Right ventricle myocardium inferior (tissue), 1 donor: ENCODE results near the gene PTPRJ. TPM values are rescaled to one million over a fixed set of nuclear protein-coding genes. Genes with fewer than 3 reads are reported as not detected.

ENCODE experiments used
- ATAC-seq: fragments of 200-7000 bp; cut with Tn5 transposase; one replicate; pipeline ENCODE4 v1.9.1; 2020; ENCODE audit warnings: mild to moderate bottlenecking, moderate library complexity
- DNase-seq: peaks from one replicate; pipeline ENCODE4 v3.0.0; 2021; ENCODE audit errors: missing footprints
- intact Hi-C: fragments of 100-400 bp; cut with DNase I; formaldehyde crosslinking; loops from one replicate; pipeline ENCODE4 v1.11.0; 2022
- total RNA-seq: library from RNA; stranded (reverse); fragmentation: NEBNext Ultra II Directional; extraction: Animal tissue kit (Norgen Biotek cat#: 25700); gene quantifications from one replicate; pipeline ENCODE4 v1.2.1, GENCODE V29; 2021
- donor health status: DM: no; HTN: yes; CAD: no; lungs with severe emphysema.

The PTPRJ gene
- total RNA-seq, 1 donor from 2014 or later, result 7.2 TPM

DNA sequence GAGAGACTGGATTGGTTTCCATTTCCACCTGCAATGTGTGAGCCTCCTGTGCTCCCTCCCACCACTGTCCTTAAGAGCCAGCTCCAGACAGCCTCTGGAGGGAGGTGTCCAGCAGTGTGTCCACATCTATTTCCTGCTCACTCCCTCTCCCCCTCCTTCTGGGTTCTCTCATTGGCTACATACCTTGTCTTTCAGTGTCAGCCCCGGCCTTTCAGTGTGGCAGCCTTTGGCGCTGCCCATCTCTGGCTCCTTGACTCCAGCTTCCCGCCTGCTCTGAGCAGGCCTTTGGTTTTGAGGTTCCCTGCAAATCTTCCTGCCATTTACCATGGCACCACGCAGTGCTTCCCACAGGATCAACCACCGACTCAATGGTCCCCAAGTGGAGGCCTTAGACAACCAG lies 19.0 kb upstream of the PTPRJ start:
- no peak for ATAC-seq
- intact Hi-C loops, result no loop called here
- no peak for DNase-seq

DNA sequence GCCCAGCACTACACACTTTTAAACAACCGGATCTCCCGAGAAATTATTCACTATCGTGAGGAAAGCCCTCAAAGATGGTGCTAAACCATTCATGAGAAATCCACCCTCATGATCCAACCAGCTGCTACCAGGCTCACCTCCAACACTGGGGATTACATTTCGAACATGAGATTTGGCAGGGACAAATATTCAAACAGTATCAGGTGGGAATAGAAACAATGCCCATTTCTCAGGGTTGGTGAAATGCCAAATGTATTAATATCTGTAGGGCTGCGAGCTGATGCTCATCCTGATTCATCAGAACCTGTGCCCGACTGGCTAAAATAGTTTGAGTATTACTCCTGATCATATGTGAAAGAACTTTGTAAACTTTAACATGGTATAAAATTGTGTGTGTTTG lies 15.8 kb upstream of the PTPRJ start:
- DNase-seq, result no peak
- intact Hi-C loops, result no loop called here
- ATAC-seq, result no peak

DNA sequence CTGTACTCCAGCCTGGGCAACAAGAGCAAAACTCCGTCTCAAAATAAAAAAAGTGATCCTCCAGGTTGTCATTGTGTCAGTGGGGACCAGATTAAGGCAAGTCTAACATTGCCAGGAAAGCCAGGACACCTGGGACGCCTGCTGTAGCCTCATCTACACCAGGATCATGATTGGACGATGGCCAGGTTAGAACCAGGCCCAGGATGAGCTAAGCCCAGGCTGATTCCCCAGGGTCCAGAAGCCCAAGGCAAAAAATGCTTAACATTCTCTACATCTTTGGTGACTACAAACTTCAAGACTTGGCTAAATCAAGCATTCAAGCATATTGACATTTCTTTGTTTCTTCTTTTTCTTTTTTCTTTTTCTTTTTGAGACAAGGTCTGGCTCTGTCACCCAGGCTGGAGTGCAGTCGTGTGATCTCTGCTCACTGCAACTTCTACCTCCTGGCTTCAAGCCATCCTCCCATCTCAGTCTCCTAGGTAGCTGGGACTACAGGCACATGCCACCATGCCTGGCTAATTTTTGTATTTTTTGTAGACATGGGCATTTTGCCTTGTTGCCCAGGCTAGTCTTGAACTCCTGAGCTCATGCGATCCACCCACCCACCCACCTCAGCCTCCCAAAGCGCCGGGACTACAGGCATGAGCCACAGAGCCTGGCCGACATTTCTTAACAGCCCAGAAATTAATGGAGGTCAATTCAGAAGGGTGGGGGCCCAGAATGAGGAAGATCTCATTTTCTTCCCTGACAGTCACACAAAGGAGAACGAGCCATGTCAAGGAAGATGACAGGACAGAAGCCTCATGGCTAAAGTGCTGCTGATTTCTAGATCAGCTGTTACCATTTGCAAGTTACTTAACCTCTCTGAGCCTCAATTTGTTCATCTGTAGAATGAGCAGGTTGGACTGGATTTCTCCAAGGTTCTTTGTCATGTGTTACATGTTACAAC lies 12.5 kb upstream of the PTPRJ start:
- ATAC-seq, result no peak
- no peak for DNase-seq
- intact Hi-C loops, result no loop called here

DNA sequence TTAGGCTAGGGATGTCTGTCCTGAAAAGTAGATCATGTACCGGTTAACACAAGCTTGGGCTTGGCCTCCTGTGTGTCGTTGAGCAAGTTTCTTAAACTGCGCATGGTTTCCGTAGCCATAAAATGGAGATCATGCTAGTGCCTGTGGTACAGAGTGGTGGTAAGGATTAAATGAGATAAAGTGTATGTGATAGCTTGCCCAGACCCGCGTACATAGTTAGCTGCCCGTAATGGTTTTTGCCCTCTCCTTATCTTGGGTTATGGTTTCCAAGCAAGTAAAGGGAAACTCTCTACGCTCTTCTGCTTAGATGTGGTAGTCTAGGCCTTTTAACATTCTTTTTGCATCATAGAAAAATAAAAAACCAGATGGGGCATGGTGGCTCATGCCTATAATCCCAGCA lies 11.0 kb upstream of the PTPRJ start:
- DNase-seq (no peak), ATAC-seq (no peak)
- intact Hi-C loops, result no loop called here

DNA sequence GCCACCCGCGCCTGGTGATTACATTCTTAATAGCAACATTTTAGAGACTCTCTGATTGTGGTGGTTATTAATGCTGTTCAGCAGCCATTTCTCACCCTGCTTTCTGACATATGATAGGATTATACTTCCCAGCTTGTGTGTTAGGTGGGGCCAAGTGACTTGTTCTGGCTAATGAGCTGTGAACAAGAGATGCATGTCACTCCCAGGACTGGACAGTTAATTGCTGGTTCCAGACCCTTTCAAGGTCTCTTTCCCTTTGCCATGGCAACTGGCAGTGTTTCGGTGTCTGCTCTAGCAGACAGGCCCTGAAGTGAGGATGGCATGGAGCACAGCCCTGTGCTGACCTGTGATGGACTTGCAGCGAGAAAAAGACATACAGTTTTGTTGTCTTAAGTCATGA lies 8.9 kb upstream of the PTPRJ start:
- intact Hi-C loops, result no loop called here
- ATAC-seq (no peak), DNase-seq (no peak)

DNA sequence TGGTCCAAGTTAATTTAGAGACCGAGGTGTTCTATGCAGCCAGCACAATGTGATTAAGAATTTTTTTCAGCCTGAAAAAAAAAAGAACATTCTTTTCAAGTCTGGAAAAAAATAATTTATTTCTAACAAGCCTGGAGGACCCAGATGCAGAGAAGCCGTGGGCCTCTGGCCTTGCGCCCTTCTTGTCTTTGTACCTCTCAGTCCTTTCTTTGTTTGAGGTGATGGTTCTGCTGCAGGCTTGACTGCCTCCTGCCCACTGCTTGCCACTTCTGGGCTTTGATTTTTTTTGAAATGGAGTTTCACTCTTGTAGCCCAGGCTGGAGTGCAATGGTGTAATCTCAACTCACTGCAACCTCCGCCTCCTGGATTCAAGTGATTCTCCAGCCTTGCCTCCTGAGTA lies 7.2 kb upstream of the PTPRJ start:
- intact Hi-C loops, result no loop called here
- DNase-seq, result no peak
- ATAC-seq, result no peak

DNA sequence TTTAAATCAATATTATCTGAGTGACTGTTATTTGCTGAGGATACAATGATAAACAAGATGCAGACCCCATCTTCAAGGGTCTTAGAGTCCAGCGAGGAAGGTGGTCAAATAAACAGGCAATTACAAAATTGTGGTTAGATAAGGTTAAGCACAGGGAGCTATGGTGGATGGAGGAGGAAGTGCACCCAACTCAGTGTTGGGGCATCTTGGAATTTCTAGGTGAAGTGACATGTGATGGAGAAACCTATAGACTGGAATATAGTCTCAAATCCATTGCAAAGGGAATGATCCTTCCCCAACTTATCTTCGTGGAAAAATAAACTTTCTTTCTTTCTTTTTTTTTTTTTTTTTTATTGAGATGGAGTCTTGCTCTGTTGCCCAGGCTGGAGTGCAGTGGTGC lies 3.4 kb upstream of the PTPRJ start:
- ATAC-seq (no peak), DNase-seq (no peak)
- intact Hi-C loops, result no loop called here

DNA sequence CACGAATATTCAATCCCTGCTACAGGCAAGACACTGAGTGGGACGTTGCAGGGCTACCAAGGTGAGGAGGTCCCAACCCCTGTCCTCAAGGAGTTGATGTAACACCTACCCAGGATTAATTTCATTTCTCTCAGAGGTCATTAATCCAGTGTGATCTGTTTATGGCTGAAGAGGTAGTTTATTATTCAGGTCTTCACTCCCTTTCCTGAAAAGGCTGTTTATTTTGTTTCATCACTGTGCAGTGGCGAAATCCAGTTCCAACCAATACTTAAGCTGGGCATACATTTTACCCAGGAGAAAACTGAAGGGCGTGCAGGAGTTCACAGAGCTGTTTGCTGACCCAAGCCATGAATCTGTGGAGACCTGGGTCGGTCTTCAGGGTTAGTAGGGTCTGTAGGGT lies 2.7 kb upstream of the PTPRJ start:
- DNase-seq (no peak), ATAC-seq (no peak)
- intact Hi-C loops, result no loop called here

DNA sequence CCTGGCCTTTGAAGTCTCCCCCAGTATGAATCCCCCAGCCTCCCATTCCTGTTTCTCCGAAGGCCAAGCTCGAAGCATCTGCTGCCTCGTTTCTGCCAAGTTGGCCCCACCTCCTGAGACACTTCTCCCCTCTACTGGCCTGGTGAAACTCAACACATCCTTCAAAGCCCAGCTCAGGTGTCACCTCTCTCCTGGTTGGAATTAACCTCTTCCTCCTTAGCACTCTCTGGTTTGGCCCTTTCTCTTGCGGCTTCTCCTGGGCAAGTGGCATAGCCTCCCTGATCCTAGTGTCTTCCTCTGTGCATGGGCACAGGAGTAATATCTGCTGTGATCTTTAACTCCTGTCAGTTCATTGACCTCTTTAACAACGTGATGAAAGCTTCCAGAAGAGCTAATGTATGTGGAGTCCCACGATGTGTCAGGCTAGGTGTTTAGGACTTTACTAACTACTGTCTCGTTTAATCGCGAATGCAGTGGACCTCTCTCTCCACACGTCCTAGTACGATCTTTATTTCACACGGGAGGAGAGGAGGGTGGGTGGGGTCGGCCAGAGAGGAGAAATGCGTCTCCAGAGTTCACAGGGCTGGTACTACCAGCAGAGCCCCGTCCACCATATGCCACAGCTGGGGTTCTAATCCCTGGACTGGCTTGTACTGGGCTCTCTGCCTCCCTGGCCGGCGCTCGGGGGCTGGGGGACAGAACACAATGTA lies 826 bp upstream of the PTPRJ start:
- intact Hi-C loops, result loop anchor here (5.0 kb wide), 2 partner anchors 47 to 103 kb away; no protein-coding TSS in a partner anchor
- ATAC-seq, result peak; percentile 14
- DNase-seq, result no peak

DNA sequence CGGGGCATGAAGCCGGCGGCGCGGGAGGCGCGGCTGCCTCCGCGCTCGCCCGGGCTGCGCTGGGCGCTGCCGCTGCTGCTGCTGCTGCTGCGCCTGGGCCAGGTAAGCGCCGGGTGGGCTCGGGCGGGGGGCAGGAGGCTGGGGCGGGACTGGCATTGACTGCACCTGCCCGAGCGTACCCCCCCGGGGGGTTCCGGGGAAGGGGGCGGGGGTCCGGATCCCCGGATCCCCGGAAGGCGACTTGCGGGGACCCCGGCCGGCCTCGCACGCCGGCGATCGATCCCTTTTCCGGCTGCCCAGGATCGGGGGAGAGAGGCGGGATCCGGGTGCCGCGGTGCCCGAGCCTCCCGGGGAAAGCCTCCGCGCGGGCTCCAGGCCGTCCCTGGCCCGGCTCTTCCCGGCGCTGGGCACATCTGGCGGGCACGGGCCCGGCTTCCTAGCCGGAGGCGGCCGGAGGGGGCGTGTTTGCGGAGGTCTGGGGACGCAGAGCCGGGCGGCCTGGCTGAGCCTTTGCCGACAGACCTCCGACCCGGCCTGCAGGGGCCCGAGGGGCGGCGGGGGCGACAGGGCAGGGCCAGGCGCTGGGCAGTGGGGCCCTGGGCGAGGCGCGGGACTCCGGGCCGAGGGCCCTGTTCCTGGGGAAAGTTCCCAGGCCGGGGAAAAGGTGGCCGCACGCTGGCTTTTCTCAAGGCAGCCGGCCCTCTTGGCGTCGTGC lies 705 bp downstream of the PTPRJ start:
- DNase-seq (peak; percentile 75), ATAC-seq (peak; percentile 70)
- intact Hi-C loops, result loop anchor here (5.0 kb wide), 2 partner anchors 49 to 101 kb away; no protein-coding TSS in a partner anchor

DNA sequence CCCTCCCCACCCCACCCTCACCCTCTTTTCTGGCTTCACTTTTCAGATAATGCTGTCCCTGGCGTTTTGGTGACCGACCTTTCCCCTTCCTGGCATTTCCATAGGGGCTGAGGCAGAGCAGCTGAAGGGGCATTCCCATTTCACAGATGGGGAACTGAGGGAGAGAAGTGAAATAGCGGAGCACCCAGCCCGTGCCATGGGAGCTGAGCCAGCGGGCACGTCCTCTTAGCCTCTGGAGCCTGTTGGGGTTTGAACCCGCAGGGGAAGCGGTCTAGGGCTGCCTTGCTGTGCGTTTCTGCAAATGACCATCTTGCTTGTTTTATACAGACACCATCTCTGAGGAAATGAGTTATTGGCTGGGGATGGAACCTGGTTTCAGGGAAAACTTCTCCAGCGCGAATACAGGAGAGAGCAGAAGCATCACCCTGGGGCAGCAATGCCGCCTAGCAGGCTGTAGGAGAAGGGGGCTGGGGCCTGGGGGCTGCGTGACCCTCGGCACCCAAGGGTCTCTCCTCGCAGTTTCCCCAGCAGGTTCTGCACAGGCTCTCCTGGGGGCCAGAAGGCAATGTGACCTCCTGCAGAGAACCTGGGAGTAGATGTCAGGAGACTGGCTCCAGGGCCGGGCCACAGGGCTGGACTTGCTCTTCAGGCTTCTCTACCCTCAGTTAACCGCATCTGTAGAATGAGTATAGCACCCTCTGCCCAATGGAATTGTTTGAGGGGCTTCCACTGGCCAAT lies 1.5 kb downstream of the PTPRJ start:
- ATAC-seq (no peak), DNase-seq (no peak)
- intact Hi-C loops, result loop anchor here (5.0 kb wide), 2 partner anchors 50 to 100 kb away; no protein-coding TSS in a partner anchor

DNA sequence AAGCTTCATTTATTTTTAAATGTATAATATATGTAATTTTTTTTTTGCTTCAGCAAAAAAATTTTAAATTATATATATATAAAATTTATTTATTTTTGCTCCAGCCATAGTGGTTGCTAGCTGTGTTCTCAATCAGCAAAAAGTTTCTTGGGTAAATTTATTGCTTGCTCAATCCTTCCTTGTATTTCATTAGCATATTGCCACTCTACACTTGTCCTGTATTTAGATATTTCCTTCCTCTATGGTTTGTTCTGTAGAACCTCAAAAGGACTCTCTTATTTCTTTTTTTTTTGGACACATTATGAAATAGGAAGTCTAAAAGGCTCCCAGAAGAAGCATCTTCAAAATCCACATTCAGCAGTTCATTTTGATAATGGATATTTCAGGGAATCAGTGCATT lies 2.3 kb downstream of the PTPRJ start:
- intact Hi-C loops, result loop anchor here (5.0 kb wide), 2 partner anchors 50 to 100 kb away; no protein-coding TSS in a partner anchor
- no peak for DNase-seq
- no peak for ATAC-seq

DNA sequence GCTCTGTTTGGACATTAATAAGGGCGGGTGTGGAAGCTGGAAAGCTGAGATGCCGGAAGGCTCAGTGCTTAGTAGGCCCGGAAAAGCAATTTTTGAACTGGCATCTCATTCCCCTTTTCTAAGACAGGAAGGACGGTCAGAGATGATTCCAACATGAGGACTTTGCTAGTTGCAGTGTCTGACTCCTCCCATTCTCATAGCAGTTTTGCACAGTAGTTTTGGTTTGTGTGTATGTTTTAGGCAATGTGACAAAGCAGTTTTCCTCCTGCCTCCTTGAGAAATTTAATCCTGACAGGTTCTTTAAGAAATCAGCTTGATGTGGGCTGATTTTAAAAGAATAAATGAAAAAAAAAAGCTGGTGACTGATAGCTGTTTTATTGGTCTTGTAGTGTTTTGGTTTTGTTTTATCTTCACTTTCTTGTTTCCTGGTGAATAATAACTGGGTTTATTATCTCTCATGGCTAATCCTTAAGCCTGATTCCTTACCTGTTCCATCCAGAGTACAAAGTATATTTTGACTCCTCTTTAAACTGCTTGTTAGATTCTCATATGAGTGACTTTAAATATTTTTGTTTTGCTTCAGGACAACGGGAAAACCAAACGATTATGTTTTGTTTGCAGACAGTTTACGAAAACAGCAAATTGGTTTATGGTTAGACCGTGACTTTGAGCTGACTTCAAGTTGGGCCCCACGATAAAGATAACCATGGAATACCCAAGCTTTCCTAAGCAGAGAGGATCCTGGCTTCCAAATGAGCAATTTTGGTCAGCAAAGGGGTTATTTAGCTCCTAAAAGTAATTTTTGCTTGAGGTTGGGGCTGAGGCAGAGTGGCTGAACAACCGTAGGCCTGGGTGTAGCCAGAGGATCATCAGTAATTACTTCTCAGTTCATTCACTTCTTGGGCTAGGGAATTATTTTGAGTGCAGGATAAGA lies 3.4 kb downstream of the PTPRJ start:
- no peak for ATAC-seq
- no peak for DNase-seq
- intact Hi-C loops, result loop anchor here (5.0 kb wide), 2 partner anchors 51 to 99 kb away; no protein-coding TSS in a partner anchor

DNA sequence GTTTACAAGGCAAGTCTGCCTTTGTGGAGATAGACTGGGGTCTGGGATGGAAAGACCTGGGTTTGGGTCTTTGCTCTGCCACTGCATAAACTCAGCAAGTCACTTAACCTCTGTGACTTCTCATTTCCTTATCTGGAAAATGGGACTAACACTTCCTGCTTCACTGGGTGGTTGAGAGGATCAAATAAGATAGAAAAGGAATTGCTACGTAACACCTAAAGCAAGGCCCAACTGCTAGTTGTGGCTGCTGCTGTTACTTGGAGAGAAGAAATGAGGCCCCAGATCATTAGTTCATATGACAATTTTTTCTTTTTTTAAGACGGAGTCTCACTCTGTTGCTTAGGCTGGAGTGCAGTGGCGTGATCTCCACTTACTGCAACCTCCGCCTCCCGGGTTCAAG lies 5.9 kb downstream of the PTPRJ start:
- DNase-seq (no peak), ATAC-seq (no peak)
- intact Hi-C loops, result no loop called here

DNA sequence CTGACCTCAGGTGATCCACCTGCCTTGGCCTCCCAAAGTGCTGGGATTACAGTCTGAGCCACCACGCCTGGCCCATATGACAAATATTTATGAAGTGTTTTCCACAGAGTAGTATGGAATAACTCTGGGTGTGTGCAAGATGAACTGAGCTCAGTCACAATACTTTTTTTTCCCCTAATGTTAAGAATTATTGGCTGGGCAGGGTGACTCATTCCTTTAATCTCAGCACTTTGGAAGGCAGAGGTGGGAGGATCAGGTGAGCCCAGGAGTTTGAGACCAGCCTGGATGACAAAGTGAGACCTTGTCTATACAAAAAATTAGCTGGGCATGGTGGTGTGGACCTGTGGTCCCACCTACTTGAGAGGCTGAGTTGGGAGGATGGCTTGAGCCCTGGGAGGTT lies 6.4 kb downstream of the PTPRJ start:
- no peak for DNase-seq
- intact Hi-C loops, result no loop called here
- ATAC-seq, result no peak

DNA sequence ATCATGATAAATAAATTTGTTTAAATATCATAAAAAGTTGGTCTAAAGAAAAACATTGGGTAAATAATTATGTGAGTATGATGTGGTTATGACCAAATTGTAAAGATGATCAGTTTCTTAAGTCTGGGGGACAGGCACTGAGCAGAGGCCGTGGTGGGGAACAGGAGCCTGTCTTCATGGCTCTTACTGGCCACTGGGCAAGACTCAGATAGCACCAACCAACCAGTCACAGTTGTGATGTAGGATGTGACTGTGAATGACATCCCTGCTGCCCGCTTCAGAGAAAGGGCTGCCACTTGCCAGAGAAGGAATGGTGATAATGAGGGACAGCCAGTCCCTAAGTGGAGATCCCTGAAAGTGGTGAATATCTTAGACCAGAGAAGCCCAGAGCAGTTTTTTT lies 7.0 kb downstream of the PTPRJ start:
- DNase-seq (no peak), ATAC-seq (peak; percentile 38)
- intact Hi-C loops, result no loop called here

DNA sequence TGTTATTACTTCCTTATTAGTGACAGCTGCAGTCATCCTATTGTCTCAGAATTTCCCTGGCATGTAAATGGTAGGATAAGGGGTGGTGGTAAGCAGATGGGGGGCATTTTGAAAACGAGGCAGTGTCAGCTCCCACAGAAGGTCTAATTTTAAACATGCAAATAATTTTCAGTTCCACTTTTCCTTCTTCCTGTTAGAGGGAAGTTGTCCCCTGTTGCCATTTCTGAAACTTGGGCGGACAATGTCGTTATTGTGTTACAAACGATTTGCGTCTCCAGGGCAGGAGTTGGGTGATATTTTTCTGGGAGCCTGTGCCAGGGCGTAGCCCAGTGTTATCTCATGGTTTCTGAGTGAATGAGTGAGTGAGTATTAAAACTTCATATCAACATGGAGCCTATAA lies 7.4 kb downstream of the PTPRJ start:
- intact Hi-C loops, result no loop called here
- DNase-seq (no peak), ATAC-seq (peak; percentile 23)

DNA sequence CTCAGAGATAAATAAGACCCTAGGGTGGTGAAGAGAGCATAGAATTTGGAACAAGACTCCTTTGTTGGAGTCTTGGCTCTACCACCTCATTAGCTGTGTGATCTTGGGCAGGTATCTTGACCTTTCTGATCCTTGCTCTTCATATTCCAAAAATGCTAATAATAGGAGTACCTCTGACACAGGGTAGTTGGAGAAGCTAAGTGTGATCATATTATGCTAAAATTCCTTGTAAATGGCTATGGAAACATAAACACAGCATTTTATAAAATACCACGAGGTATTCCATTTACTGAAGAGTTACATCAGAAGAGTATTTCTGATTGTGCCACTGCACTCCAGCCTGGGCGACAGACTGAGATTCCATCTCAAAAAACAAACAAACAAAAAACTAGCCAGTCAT lies 9.4 kb downstream of the PTPRJ start:
- intact Hi-C loops, result no loop called here

More for the DNA sequence above, 9.4 kb downstream of the PTPRJ start:
- no peak for DNase-seq
- no peak for ATAC-seq
